ENCODE results near the gene EPN3. TPM values are rescaled to one million over a fixed set of nuclear protein-coding genes. Genes with fewer than 3 reads are reported as not detected.

The EPN3 gene
- total RNA-seq, 4 donors from 2014 or later, result 19.2 to 95.7 (median 57.4) TPM

- Histone ChIP-seq H3K27me3 (no peaks in the 10 kb centered on the region), H3K4me1 (peaks cover 0 to 17% (median 5%) of the 10 kb centered on the region in 4 donors), H3K36me3 (no peaks in the 10 kb centered on the region), H3K4me3 (no peak overlapping the region), H3K27ac (no peak overlapping the region), H3K9me3 (no peaks in the 10 kb centered on the region)
- TF ChIP-seq POLR2A (IDR thresholded peaks at IDR 0.05) (no peak), CTCF (IDR thresholded peaks at IDR 0.05) (no peak), POLR2AphosphoS5 (IDR thresholded peaks at IDR 0.05) (no peak), EP300 (IDR thresholded peaks at IDR 0.05; ENCODE audit: low read depth) (no peak)
- in situ Hi-C loops (cut with MboI; ENCODE audit: low pct_ligation_motif_present in 1 of 4, low pct_unique_long_range_greater_than_20kb in 1 of 4, low sequenced_read_pairs in 3 of 4) (no loop called here), intact Hi-C loops (cut with DNase I; ENCODE audit: low total_unique reads) (no loop called here)
- DNase-seq, result no peak
These were observed 33.3 kb upstream of the EPN3 start for GRCh38 chr17:50499270-50499669.

- Histone ChIP-seq H3K27me3 (no peaks in the 10 kb centered on the region), H3K4me1 (peaks cover 0 to 20% (median 5%) of the 10 kb centered on the region in 4 donors), H3K27ac (no peak overlapping the region), H3K36me3 (no peaks in the 10 kb centered on the region), H3K4me3 (no peak overlapping the region), H3K9me3 (no peaks in the 10 kb centered on the region)
- TF ChIP-seq POLR2A (IDR thresholded peaks at IDR 0.05) (no peak), EP300 (IDR thresholded peaks at IDR 0.05; ENCODE audit: low read depth) (no peak), POLR2AphosphoS5 (IDR thresholded peaks at IDR 0.05) (no peak), CTCF (IDR thresholded peaks at IDR 0.05) (no peak)
- no peak for DNase-seq
- intact Hi-C loops (cut with DNase I; ENCODE audit: low total_unique reads), result no loop called here
- whole genome bisulfite sequencing, 2 donors (ENCODE audit: low coverage in 1 of 2), result 98 to 100% methylated on average over 2 of the region's 2 CpGs
- in situ Hi-C loops (cut with MboI; ENCODE audit: low pct_ligation_motif_present in 1 of 4, low pct_unique_long_range_greater_than_20kb in 1 of 4, low sequenced_read_pairs in 3 of 4), result no loop called here
These were observed 32.8 kb upstream of the EPN3 start for GRCh38 chr17:50499721-50500120.

- DNase-seq, result peak; percentile 33
These were observed 31.5 kb upstream of the EPN3 start for GRCh38 chr17:50501054-50501453.

GRCh38 chr17:50502301-50502990, 30.1 kb upstream of the EPN3 start:
- DNase-seq, result no peak
- no peaks in the 10 kb centered on the region for H3K9me3 ChIP-seq
- peaks cover 0 to 20% (median 5%) of the 10 kb centered on the region in 4 donors for H3K4me1 ChIP-seq
- H3K27ac ChIP-seq, result peak overlapping the region in 3 of 4 donors; percentile 29 to 46 (median 40)
- H3K27me3 ChIP-seq, result no peaks in the 10 kb centered on the region
- 80% methylated on average over 9 of the region's 9 CpGs; no CpG with 5 or more reads in 1 of the 2 donors for WGBS, 2 donors (ENCODE audit: low coverage in 1 of 2)
- no peak overlapping the region for H3K4me3 ChIP-seq
- no peaks in the 10 kb centered on the region for H3K36me3 ChIP-seq
- intact Hi-C loops (cut with DNase I; ENCODE audit: low total_unique reads), result no loop called here
- TF ChIP-seq CTCF (IDR thresholded peaks at IDR 0.05) (no peak), POLR2AphosphoS5 (IDR thresholded peaks at IDR 0.05) (no peak), EP300 (IDR thresholded peaks at IDR 0.05; ENCODE audit: low read depth) (no peak), POLR2A (IDR thresholded peaks at IDR 0.05) (no peak)
- in situ Hi-C loops (cut with MboI; ENCODE audit: low pct_ligation_motif_present in 1 of 4, low pct_unique_long_range_greater_than_20kb in 1 of 4, low sequenced_read_pairs in 3 of 4), result no loop called here

More at GRCh38 chr17:50501054-50501453, 31.5 kb upstream of the EPN3 start:
- H3K27me3 ChIP-seq, result no peaks in the 10 kb centered on the region
- no peaks in the 10 kb centered on the region for H3K9me3 ChIP-seq
- TF ChIP-seq POLR2A (IDR thresholded peaks at IDR 0.05) (no peak), CTCF (IDR thresholded peaks at IDR 0.05) (peak in 4 of 5 experiments; percentile 28 to 42 (median 30)), POLR2AphosphoS5 (IDR thresholded peaks at IDR 0.05) (no peak), EP300 (IDR thresholded peaks at IDR 0.05; ENCODE audit: low read depth) (no peak)
- peaks cover 0 to 20% (median 5%) of the 10 kb centered on the region in 4 donors for H3K4me1 ChIP-seq
- no peaks in the 10 kb centered on the region for H3K36me3 ChIP-seq
- WGBS, 2 donors (ENCODE audit: low coverage in 1 of 2), result 29 to 37% methylated on average over 5 of the region's 5 CpGs
- peak overlapping the region in 2 of 4 donors; percentile 22 to 40 for H3K27ac ChIP-seq
- H3K4me3 ChIP-seq, result no peak overlapping the region
- intact Hi-C loops (cut with DNase I; ENCODE audit: low total_unique reads) (no loop called here), in situ Hi-C loops (cut with MboI; ENCODE audit: low pct_ligation_motif_present in 1 of 4, low pct_unique_long_range_greater_than_20kb in 1 of 4, low sequenced_read_pairs in 3 of 4) (no loop called here)
